ENCODE measurements around the gene FAM120A.

DNA sequence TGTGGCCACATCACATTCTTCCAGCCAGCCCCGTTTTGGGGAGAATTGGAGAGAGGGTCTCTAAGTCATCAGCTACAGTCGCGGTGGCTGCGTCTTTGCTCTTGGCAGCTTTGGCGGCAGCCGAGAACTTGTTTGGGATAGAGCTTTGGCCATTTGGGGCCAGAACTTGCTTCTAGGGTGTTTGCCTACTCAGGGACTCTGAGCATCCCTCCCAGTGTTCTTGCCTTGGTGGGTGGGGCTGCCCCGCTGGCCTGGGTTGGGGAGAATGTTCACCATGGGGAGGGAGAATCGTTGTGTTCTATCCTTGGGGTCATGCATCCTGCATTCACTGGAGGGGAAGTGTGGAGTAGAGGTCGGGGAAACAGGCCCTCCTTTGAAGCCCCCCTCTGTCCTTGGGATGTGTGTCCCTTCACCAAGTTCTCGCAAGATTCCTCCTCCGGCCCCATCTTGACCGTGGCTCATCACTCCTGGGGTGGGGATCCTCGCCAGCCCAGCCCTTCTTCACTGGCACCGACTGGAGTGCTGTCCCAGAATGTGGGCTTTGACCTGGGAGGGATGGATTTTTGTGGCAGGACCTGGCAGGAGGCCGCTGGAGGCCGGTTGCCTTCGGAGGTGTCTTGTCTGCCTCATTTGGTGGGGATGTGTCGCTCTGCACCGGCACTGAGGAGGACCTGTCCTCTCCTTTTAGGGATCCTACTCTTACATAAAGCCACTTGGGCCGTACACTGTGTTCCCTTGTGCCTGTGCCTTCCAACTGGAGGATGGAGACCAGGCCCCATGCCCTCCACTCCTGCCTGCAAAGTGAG, 128.4 kb downstream of the FAM120A start:
- TF ChIP-seq, protein P1, sequence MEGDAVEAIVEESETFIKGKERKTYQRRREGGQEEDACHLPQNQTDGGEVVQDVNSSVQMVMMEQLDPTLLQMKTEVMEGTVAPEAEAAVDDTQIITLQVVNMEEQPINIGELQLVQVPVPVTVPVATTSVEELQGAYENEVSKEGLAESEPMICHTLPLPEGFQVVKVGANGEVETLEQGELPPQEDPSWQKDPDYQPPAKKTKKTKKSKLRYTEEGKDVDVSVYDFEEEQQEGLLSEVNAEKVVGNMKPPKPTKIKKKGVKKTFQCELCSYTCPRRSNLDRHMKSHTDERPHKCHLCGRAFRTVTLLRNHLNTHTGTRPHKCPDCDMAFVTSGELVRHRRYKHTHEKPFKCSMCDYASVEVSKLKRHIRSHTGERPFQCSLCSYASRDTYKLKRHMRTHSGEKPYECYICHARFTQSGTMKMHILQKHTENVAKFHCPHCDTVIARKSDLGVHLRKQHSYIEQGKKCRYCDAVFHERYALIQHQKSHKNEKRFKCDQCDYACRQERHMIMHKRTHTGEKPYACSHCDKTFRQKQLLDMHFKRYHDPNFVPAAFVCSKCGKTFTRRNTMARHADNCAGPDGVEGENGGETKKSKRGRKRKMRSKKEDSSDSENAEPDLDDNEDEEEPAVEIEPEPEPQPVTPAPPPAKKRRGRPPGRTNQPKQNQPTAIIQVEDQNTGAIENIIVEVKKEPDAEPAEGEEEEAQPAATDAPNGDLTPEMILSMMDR (IDR thresholded peaks at IDR 0.05; ENCODE audit: insufficient read depth, low read depth, low read length): no peak
- TF ChIP-seq EZH2 (IDR thresholded peaks at IDR 0.05; ENCODE audit: insufficient read depth, low read length): no peak
